HG03025 (cell line): ENCODE measurements around the gene PELI2.

Source experiments
- ATAC-seq: cut with Tn5 transposase; IDR thresholded peaks from one replicate; pipeline ENCODE4 v1.9.1; 2021; ENCODE audit warnings: mild to moderate bottlenecking, moderate library complexity; ENCODE audit not compliant: unreplicated experiment, low FRiP score

PELI2 gene

DNA sequence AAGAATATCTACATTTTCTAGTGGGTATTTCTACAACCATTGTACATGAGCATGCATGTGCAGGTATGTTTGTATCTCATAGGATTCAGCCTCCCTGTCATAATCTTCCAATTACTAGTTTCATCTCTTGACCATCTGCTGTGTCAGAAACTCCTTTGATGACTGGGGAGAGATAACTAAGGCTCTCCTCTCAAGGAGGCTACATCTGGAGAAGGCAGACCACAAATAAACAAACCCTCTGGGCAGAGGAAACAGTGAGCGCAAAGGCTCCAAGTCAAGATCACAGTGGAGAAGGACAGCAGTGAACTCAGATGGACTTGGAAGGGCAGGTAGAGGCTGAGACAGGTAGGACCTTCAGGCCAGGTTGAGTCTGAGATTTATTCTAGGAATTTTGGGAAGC is 166.4 kb downstream of the PELI2 start:
- ATAC-seq = no peak

DNA sequence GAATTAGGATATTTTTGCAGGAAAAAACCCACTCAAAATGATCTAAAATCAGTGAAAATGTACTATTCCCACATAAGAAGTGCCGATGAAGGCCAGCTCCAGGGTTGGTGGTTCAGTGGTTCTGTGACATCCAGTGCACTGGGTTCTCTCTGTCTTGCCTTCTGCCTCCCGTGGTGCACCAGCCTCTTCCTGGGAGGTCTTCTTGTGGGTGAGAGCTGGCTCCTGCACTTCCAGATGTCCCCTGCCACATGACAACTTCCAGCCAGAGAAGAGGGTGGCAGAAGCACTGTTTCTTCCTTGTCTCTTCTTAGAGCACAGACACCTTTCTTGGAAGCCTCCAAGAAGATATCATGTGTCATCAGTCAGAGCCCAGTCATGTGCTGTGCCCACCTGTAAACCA is 170.9 kb downstream of the PELI2 start:
- no peak for ATAC-seq

DNA sequence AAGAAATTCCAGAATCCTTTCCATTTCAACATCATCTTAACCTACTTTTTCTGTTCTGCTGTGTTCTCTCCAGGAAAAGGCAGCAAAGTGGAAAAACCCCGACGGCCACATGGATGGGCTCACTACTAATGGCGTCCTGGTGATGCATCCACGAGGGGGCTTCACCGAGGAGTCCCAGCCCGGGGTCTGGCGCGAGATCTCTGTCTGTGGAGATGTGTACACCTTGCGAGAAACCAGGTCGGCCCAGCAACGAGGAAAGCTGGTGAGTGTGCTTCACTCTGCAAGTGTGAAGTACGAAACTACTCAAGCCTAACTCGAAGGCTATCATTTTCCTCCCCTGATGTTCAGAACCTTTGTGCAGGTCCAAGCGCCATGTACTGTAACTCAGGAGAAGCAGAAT is 172.0 kb downstream of the PELI2 start:
- no peak for ATAC-seq

DNA sequence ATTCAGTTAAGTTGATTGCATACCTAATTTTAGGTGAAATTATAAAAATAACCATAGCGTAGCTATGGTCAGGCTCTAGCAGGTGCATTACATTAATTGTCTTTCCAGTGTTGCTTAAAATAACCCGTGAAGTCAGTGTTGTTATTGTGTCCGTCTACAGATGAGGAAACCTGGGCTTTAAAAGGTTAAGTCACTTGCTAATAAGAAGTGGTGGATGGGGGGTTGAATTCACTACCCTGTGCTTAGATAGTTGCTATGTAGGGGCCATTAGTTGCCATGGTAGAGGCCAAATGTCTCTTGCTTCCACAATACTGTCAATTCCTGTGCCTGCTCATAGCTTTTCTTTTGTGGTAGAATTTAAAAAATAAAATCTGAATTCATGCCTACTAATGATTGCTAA is 174.8 kb downstream of the PELI2 start:
- no peak for ATAC-seq

DNA sequence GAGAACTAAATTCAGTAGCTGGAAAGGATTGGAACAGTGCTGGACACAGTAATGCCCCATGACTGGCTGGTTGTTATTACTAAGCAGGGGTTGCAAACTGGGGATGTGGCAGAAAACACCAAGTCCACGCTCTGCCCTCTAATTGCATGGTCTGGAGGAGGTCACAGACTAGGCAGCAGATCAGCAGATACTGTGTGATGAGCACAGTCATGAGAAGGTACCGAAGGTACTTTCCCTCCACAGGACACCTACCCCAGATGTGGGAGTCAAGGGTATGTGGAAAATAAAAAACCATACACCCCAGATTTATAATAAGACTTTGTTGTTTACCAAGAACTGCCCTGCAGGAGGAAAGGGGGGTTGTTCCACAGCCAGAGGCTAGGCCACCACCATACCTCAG is 175.3 kb downstream of the PELI2 start:
- ATAC-seq = no peak

DNA sequence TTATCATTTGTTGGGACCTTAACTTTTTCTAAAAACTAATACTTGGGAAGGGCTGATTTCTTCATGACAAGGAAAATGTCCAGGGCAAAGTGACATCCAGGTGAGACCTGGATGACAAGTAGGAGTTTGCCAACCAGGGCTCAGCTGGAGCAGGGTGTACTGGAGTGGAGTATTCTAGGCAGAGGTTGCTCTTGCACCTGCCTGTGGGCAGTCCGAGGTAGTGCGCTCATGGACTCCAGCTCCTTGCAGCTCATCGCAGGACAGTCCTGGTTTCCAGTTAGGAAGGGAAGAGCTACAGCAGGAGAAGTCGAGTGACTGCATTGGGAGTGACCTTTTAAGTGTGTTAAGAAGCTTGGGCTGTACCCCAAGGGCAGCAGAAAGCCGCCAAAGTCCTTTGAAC is 175.9 kb downstream of the PELI2 start:
- ATAC-seq = peak; percentile 59

DNA sequence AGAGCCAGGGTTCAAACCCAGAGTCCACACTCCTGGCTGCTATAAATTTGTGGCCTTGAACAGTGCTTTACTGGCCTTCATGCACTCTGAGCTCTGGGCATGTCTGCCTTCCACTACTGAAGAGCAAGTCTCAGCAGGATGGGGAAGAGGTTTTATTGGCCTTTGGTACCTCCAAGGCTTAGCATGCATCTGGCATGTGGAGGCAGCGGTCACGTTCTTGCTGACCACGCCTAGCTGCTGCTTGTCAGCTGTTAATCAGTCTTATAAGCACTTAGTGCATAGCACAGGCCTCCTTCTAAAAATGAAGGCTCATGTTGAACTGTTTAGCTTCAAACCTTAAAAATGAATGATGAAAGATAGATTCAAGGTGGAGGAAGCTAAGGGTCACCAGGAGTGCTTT is 177.5 kb downstream of the PELI2 start:
- no peak for ATAC-seq

DNA sequence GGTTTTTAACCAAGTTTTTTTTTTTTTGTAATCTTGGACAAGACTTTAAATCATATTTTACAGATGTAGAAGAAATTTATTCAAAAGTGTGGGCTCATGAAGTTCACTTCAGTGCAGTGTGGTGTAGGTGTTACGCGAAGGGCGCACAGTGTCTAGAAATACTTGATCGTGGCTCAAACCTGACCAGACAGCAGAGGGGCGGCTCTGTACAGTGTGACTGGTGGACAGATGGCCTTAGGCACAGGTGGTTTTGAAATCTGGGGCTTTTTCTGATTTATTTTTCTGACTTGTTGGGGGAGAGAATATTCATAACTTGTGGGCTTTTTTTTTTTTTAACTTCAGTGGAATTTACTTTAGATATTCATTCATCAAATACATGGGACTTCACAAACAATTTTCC is 179.2 kb downstream of the PELI2 start:
- no peak for ATAC-seq

DNA sequence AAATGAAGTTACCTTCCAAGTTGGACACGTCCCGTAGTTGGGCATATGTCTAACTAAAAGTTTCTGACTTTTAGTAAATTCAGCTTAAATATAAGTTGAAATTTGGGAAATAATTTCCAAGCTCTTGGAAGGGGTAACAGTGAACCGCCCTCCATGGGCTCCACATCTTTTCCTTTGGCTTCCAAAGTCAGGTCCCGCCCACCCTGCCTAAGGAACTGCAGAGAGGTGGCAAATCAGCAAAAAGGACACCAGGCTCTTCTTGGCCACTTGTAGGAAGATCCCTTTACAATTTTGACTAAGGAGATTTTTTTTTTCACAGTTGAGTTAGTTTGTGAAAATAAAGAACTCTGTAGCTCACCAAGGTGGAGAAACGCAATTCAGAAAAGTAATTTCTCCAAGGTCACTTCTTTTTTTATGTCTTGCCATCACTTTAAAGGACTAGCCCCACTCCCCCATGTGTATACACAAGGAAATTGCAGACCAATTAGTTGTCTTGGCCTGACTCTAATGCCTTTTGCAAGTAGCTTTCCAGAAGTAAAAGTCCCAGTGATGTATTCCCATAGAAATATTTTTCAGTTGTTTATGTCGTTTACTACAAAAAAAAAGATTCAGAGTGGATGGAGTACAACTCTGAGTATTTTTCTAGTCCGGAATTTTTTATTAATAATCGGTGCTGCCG is 181.2 kb downstream of the PELI2 start:
- ATAC-seq = no peak

DNA sequence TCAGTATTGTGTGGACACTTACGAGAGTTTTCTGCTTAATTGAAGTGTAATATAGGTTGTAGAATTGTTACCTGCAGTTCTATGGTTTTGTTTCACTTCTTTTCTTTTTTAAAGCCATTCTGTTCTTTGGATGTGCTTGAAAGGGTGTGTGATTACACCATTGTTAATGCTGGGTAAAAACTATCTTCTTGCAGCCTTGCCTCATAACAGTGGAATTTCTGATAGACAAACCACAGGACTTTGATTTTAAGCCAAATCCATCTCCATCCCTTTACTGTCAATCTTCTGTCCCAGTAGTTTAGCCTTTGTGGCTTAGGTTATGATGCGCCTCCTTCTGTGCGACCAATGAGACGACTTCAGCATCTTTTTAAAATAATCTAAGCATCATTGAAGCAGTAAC is 182.3 kb downstream of the PELI2 start:
- ATAC-seq = no peak

DNA sequence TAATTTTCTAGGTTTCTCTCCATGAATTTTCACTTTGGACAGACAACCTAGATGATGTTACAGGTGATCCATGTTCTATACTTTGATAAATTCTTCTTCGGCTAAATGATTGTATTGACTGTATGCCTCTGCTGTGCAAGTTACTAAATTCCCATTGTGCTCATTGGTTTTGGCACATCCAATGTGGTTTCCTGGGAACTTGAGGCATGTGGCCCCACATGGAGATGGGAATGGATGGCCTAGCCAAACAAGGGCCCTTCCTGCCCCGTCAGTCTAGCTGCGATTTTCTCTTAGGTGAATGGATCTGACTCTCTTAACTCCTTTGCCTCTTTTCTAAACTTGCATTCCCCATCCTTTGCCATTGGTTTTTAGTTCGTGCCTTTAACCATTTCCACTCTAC is 186.2 kb downstream of the PELI2 start:
- ATAC-seq = no peak

DNA sequence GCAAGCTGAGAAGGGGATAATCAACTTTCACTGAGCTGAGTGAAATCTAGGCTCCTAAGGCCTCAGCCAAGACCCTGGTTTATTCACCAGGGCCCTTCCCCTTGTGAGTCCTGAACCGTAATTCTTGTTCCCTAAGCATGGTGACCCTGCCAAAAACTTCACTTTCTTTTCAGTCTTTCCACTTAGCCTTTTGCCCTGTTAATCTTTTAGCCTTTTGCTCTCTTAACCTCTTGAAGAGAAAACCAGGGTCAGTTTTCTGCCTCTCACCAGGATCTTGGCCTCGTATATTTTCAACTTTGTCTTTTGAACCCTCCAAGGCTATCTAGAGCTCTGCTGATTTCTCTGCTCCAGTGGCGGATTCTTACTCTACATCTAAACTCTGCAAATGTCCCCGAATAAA is 191.0 kb downstream of the PELI2 start:
- ATAC-seq = no peak

DNA sequence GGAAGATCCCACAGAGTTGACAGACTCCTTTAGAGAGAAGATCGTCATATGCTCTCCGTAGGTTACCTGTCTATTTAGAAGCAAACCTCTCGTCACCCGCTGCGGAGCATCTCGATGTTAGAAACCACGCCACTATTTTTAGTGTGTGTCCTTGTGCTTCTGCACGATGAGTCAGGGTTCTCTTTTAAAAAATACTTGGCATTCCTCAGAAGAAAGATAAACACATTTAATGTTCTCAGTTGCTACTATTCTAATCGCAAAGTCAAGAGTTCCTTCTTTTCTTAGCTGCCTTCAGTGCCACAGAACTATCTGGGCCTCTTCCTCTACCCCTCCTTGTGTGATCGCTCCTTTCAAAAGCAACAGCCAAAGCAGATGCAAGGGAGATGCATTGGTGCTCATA is 192.4 kb downstream of the PELI2 start:
- ATAC-seq = no peak

DNA sequence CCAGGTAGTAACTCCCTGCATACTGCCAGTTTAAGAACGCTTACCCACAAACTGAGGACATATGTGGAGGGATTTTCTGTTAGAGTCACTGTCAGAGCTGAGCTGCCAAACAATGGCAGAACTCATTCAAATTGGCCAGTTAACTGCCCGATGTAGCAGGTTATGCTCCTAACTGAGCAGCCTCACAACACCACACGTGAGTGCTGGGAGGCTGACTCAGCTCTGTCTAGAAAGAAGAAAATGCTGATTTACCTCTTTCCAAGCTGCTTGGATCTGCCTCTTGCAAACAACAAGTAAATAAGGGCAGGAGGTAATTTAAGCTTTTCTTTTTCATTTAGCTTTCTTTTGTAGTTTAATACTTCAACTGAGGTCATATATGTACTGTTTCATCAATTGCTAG is 195.6 kb downstream of the PELI2 start:
- ATAC-seq = no peak

DNA sequence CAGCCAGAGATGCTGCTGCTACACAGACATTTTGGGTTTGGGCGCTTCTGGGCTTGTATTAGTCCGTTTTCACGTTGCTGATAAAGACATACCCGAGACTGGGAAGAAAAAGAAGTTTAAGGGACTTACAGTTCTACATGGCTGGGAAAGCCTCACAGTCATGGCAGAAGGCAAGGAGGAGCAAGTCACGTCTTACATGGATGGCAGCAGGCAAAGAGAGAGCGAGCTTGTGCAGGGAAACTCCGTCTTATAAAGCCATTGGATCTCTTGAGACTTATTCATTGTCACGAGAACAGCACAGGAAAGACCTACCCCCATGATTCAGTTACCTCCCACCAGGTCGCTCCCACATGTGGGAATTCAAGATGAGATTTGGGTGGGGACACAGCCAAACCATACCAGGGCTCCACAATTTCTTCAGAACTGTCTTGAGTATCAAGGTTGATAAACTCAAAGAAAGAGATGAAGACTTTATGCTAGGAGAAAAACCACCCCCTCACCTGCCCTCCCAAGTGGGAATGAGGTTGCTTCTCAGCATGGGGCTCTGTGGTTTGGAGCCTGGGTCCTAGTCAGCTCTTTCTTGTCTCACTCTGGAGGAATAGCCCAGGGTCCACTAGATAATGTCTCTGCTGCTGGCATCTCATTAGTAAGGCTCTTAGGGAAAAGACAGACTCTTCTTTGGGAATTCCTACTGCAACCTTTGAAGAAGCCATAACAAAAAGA is 200.3 kb downstream of the PELI2 start:
- ATAC-seq = no peak

DNA sequence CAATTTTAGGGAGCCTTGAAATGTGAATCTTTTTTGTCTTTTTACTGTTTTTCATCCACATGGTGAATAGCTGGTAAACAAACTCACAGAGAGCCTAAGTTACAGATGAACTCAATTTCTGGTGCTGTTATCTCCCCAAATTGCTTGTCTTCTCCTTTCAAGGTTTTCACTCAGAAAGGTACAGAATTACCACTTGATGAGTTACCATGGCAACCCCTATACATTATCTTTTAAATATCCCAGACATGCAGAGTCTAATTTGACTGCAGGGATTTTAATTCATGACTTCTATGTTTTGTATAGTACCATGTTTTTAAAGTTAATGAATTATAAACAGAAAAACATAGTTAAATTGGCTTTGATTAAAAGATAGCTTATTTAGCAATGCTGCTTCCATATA is 203.7 kb downstream of the PELI2 start:
- ATAC-seq = no peak

DNA sequence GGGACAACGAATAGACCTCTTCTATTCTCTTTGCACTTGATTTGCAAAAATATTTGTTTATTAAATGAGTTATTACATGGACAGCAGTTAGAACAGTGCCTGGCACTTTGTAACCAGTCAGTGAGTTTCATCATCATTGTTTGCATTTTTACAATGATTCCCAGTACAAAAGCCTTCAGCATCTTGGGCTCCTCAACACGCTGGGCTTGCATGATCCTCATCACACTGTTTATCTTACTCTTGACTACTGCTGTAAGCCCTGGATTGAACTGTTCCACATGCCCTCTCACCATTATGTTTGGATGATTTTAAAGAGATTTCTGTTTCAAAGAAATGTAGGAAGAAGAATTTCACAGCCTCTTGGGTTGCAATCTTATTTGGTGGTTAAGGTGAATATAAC is 204.3 kb downstream of the PELI2 start:
- no peak for ATAC-seq

DNA sequence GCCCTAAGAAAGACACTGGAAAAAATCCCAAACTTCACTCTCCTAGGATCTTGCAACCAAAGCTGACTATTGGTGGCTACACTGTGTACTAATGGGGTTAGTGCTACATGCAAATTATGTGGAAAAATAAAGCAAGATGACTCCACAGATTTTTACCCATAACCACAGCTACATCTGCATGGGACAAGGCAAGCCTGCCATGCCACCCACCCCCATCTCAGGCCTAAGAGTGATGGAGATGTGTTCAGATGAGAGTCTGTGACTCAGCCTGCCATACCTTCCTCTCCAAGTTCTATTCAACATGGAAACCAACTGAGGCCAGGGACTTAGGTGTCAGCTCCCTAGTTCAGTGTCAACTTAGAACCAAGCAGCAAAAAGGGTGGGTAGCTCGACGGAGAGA is 206.2 kb downstream of the PELI2 start:
- ATAC-seq = no peak

DNA sequence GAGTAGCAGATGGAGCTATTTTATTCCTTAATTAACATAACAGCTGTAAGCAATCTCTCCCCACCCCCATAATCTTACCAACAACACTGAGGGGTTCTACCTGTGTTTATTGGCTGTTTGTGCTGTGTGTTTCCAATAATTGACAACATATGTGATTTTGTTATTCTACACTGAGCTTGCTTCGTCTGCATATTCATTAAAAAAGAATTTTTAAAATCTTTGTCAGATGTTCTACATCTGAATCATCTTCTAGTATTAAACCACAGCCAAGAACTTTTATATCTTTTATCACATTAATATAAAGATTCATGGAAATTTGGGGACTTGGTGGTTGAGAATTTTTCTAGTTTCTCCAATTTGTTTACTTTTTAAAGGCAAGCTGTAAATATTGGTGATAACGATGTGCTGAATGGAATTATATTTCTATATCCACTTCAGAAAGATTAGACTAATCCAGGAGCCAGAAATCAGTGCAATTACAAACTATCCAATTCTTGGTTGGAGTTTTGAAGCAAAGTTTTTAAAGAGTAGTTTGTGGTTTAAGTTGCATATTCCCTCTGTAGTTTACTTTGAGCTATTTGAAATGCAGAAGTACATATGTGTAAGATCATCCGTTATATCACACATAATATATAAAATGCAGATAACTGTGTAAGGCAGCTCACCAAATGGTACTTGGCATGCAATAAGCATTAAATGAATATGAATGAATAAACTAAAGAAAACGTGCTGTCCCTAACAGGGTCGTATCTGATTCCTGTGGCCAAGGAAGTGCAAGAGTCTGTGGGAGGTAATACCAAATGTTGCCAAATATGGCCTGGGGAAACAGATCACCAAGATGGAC is 206.9 kb downstream of the PELI2 start:
- ATAC-seq = no peak

DNA sequence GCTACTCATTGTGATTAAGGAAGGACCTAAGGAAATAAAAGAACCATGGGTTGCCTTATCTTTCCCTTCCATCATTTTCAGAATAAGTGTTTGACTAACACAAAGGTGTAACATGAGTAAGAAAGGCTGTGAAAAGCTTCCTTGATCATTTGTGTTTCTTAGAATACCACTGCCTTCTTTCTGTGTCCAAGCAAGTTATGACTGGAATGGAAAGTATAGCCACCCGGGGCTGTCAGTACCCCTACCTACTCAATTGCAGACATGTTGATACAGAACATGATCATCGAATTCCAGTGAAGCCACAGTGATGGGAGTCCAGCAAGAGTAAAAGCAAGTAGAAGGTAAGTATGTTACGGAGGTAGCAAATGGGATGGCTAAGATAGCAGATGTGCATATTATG is 209.8 kb downstream of the PELI2 start:
- ATAC-seq = no peak

DNA sequence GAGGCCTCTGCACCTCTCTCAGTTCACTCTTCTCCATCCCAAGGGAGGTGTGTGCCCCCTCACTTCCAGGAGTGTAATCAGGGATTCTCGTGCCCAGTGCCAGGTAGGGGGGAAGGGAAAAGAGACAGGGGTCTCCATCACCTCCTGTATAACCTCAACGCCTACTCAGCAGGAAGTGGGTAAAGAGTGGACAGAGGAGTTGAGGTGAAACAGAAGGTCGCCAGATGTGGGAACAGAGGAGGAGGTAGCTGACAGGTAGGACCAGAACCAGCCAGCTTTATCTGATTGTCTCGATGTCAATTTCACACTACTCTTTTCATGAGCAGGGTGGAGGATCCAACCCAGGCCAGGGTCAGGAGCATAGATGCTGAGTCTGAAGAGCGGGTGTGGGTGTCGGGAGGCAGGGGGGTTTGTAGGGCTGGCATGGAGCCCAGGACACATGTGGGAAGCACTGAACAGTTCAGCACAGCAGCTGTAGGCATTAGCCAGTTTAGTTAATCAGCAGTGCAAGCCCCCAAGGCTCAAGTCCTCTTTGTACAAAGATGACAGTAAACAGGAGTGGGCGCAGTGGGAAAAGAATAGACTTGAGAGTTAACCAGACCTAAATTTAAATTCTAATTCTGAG is 213.5 kb downstream of the PELI2 start:
- no peak for ATAC-seq
